Activated CD8-positive, alpha-beta memory T cell treated with anti-CD3 and anti-CD28 coated beads, Interleukin-2, amount 50 U/mL, for 1 hour (primary cell): ENCODE results near the gene KIR3DL3.
"Not testable (repeated sequence)": the region's sequence is repeated elsewhere in the genome, so short reads cannot be mapped to it uniquely, and the experiment has no call there.

Experiments used
- DNase-seq: peaks from one replicate; pipeline ENCODE4 v3.0.0-alpha.2; 2020; ENCODE audit errors: extremely low read depth

Gene KIR3DL3

DNA sequence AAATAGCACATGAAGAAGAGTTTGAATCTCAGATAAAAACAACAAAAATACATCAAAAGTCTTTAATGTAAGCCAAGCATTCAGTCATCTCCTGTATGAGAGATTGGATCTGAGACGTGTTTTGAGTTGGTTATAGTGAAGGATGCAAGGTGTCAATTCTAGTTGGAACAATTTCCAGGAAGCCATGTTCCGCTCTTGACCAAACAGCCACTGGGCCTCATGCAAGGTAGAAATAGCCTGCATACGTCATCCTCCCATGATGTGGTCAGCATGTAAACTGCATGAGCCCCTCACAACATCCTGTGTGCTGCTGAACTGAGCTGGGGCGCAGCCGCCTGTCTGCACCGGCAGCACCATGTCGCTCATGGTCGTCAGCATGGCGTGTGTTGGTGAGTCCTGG, at the start of gene KIR3DL3:
KIR3DL3 (plus strand) TSS at position 301 of the 400 bp plus-strand sequence; CDS start at position 356, 55 bp downstream.
- no peak for DNase-seq

DNA sequence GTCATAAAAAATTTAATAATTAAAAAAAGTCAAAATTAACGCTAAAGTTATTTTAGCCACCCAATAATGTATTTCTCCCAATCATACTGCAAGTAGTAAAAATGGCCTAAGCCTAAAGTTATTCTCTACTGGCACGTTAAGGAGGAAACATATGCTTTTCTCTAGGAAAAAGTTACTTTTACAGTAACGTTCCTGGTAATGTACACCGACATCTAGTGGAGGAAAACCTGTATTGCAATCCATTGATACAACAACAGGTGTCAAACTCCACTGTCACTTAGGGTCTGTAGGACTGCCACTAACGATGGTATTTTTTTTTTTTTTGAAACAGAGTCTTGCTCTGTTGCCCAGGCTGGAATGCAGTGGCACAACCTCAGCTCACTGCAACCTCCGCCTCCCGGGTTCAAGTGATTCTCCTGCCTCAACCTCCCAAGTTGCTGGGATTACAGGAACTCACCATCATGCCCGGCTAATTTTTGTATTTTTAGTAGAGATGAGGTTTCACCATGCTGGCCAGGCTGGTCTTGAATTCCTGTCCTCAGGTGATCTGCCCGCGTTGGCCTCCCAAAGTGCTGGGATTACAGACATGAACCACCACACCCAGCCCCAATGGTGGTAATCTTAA, 47.9 kb upstream of the KIR3DL3 start:
- DNase-seq = not testable (repeated sequence)

DNA sequence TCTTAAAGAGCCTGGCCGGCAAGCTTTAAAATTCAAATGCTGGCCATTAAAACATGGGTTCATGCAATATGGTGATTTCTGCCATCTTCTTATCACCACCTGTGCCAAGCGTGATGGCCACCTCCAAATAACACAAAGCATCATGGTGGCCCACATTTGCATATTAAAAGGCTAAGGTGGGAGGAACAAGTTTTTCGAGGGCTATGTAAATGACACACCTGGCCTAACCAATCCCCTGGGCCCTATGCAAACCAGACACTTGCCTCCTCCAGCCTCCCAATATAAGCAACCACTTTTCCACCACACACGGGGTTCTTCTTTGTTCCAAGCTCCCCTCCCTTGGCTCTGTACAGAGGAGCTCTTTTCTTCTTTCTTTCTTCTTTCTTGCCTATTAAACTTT, 47.0 kb upstream of the KIR3DL3 start:
- no peak for DNase-seq

DNA sequence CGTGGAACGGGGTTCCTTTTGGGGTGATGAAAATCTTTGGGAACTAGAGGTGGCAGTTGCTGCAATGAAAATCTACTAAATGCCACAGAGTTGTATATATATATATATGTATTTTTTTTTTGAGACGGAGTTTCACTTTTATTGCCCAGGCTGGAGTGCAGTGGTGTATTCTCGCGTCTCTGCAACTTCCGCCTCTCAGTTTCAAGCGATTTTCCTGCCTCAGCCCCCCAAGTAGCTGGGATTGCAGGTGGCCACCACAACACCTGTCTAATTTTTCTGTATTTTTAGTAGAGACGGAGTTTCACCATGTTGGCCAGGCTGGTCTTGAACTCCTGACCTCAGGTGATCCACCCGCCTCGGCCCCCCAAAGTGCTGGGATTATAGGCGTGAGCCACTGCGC, 42.6 kb upstream of the KIR3DL3 start:
- DNase-seq = not testable (repeated sequence)

DNA sequence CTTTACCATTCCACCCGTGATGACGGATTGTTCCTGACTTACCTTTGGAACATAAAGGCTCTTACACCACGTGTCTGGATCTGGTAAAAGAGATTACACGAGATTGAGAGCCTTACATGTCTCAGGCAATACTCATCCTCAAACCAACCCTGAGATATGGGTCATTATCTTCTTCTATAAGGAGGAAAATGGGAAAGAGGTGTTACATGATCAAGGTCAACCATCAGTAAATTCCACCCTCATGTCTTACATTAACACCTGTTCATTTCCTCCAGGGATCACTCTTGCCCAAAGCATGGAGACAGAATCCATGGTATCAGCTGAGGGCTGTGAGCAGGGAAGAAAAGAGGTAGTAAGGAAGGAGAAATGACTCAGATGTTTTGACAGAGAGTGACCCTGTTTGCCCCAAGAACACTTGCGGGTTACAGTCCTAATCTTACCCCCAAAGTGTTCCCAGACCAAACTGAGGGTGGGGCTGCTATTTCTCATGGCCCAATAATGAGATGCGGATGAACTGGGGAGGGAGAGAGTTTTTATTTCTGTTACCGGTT, 41.9 kb upstream of the KIR3DL3 start:
- no peak for DNase-seq

DNA sequence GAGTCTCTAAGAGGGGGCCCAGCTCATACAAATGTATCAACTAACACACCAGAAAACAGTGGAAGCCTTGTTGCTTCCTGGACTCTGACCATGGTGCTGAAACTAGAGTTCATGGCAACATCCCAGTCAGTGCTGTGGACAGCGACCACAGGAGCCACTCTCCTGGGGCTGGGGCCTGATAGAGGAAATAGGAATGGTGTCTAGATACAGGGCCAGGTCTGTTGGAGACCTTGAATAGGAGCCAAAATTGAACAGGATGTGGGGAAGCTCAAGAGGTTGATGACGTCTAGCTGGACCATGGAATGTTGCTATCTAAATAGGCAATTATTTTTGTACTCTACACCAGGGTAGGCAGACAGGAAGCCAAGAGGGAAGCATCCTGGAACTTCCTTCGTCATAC, 39.7 kb upstream of the KIR3DL3 start:
- no peak for DNase-seq

DNA sequence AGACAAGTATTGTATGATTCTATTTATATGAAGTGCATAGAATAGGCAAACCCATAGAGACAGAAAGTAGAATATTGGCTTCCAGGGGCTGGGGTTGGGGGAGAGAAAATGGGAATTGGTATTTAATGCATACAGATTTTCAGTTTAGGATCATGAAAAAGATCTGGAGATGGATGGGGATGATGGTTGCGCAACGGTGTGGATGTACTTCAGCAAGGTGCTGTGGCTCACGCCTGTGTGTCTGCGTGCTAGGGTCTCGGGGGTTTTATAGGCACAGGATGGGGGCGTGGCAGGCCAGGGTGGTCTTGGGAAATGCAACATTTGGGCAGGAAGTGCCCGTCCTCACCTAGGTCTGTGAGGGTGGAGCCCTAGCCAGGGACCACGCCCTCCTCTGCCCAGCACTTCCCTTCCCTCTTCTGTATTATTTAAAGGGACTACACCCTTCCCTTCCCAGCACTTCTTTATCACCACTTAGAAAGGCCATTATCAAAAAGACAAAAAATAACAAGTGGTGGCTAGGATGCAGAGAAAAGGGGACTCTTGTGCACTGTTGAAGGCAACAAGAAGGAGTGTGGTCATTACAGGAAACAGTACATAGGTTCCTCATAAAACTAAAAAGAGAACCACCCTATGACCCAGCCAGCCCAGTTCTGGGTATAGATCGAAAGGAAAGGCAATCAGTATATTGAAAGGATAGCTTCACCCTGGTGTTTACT, 32.5 kb upstream of the KIR3DL3 start:
- no peak for DNase-seq

DNA sequence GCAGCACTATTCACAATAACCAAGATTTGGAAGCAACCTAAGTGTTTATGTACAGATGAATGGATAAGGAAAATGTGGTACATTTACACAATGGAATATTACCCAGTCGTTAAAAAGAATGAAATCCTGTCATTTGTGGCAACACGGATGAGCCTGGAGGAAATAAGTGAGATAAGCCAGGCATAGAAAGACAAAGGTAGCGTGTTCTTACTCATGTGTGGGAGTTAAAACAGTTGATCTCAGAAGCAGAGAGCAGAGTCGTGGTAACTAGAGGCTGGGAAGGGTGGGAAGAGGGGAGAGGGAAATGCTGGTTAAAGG, 32.0 kb upstream of the KIR3DL3 start:
- DNase-seq = no peak

DNA sequence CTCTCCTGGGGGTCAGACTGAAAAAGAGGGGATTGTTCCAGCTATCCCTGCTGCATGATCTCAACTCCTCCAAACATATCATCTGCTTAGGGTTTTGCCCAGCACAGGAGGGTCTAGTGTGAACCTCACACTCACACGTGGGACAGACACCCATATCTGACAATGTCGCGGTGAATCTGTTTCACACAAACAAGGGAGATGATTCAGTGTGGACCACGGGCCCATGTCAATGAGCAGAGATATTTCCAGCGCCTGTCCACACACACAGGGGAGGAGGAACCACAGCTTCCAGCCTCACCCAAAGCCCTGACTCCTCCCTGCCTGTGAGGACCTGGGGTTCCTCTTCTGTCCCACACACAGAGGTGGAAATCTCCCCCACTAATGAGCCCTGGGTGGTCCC, 29.6 kb upstream of the KIR3DL3 start:
- no peak for DNase-seq

DNA sequence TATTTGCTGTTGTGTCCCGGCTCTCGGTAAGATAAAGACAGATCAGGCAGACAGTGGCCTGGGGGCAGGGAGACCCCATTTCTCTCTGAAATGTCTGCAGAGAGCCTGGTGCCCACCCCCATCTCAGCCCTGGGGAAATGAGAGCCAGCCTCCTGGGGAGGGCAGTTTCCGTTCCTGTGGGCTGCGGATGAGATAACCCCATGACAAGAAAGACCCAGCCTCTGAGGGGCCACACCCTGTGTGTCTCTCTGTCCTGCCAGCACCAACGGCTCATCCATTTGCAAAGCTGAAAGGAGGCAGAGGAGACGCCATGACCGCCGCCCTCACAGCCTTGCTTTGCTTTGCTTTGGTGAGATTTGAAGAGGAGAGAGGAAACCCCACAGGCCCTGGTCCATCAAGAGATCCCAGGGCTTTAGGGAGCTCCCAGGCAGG, 28.1 kb upstream of the KIR3DL3 start:
- no peak for DNase-seq

DNA sequence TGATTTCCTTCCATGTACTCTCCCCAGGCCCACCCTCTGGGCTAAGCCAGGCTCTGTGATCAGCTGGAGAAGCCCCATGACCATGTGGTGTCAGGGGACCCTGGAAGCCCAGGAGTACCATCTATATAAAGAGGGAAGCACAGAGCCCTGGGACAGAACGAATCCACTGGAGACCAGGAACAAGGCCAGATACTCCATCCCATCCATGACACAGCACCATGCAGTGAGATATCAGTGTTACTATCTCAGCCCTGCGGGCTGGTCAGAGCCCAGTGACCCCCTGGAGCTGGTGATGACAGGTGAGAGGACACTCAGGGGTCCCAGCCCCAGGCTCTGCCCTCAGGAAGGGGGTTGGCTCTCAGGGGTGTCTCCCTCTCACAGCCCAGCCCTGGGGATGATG, 27.5 kb upstream of the KIR3DL3 start:
- DNase-seq = no peak

DNA sequence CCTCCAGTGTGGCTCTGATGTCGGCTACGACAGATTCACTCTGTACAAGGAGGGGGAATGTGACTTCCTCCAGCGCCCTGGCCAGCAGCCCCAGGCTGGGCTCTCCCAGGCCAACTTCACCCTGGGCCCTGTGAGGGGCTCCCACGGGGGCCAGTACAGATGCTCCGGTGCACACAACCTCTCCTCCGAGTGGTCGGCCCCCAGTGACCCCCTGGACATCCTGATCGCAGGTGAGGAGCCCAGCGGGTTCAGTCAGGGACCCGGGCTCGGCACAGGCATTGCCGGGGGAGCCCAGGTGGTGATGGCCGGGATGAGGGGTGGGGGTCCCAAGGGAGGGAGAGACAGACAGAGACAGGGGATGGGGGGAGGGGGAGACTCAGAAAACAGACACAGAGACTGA, 26.5 kb upstream of the KIR3DL3 start:
- not testable (repeated sequence) for DNase-seq

DNA sequence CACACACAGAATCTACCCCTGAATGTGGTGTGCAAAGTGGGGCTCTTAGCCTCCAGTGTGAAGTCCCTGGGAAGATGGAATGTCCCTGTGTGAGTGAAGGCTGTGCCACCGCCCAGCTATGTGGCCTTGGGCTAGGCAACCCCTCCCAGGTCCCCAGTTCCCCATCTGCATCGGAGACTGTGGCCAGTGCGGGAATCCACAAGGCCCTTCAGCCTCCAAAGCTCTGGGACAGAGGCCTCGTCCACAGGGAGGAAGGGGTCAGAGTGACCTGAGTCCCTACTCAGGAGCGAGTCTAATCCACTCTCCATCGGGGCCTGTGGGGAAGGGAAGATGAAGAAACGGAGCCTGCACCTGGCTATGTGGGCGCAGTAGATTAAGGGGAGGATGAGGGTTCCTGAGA, 19.3 kb upstream of the KIR3DL3 start:
- no peak for DNase-seq

DNA sequence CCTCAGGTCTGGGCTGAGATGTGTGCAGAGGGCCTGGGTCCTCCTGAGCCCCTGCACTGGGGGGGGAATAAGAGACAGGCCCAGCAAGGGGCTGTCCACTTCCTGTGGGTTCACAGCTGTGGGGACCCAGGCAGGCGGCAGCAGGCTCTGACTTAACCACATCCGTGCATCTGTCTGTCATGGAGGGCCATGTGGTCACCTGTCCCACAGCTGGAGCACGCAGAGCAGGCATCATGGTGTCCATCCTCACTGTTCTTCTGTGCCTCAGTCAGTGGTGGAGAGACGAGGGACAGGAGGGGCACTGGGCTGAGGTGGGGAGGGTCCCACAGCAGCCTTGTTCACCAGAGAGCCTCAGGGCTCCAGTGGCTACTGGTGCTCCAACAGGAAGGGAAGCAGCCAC, 16.3 kb upstream of the KIR3DL3 start:
- no peak for DNase-seq

DNA sequence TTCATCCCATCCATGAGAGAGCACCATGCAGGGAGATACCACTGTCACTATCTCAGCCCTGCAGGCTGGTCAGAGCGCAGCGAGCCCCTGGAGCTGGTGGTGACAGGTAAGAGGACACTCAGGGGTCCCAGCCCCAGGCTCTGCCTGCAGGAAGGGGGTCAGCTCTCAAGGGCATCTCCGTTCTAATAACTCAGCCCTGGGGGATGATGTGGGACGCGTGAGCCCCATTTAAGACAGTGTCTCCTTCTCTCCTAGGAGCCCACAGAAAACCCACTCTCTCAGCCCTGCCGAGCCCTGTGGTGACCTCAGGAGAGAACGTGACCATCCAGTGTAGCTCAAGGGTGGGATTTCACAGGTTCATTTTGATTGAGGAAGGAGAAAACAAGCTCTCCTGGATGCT, 15.5 kb upstream of the KIR3DL3 start:
- no peak for DNase-seq

DNA sequence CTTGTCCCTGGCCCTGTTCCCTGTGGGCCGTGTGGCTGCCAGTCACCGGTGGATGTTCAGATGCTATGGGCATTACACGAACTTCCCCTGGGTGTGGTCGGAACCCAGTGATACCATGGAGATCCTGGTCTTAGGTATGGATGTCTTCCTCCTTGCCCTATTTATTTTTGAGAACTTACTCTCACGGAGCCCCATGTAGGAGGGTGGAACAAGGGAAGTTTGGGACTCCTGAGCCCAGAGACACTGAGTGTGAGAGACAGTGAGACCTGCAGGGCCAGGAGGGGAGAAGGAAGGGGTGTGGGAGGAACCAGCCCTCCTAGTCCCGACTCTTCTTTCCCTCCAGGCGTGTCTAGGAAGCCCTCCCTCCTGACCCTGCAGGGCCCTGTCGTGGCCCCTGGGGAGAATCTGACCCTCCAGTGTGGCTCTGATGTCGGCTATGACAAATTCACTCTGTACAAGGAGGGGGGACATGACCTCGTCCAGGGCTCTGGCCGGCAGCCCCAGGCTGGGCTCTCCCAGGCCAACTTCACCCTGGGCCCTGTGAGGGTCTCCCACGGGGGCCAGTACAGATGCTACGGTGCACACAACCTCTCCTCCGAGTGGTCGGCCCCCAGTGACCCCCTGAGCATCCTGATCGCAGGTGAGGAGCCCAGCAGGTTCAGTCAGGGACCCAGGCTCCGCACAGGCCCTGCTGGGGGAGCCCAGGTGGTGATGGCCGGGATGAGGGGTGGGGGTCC, 14.9 kb upstream of the KIR3DL3 start:
- DNase-seq = no peak

DNA sequence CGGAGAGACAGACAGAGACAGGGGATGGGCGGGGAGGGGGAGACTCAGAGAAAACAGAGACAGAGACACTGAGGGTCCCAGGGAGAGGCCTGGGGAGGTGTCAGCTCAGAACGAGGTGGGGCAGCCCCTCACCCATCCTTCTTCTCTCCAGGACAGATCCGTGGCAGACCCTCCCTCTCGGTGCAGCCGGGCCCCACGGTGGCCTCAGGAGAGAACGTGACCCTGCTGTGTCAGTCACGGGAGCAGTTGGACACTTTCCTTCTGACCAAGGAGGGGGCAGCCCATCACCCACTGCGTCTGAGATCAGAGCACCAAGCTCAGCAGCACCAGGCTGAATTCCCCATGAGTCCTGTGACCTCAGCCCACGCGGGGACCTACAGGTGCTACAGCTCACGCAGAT, 14.3 kb upstream of the KIR3DL3 start:
- not testable (repeated sequence) for DNase-seq

DNA sequence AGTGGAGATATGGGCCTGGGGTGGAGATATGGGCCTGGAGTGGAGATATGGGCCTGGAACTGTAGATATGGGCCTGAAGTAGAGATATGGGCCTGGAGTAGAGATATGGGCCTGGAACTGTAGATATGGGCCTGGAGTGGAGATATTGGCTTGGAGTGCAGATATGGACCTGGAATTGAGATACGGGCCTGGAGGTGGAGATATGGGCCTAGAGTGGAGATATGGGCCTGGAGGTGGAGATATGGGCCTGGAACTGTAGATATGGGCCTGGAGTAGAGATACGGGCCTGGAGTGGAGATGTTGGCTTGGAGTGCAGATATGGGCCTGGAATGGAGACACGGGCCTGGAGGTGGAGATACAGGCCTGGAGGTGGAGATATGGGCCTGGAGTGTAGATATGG, 402 bp downstream of the KIR3DL3 start:
- DNase-seq = no peak

DNA sequence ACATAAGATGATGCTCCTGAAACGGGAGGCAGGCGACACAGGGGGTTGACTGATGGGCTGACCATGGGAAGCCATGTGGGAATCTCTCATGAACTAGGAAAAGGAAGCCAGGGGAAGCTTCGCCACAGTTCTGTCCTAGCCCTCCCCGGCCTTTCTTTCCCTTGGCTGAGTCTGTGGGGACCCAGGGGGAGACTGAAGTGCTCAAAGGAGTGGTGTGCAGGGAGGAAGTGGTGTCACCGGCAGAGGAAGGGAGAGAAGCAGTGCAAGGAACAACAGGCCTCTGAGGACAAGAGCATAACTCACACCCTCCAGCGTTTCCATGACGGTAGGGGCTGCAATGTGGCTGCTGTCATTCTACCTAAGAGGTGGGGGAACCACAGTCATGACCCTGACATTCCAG, 1.1 kb downstream of the KIR3DL3 start:
- no peak for DNase-seq

DNA sequence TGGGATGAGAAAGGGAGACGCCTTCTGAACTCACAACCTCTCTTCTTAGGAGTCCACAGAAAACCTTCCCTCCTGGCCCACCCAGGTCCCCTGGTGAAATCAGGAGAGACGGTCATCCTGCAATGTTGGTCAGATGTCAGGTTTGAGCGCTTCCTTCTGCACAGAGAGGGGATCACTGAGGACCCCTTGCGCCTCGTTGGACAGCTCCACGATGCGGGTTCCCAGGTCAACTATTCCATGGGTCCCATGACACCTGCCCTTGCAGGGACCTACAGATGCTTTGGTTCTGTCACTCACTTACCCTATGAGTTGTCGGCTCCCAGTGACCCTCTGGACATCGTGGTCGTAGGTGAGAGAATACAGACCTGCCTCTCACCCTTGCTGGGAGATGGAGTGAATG, 3.3 kb downstream of the KIR3DL3 start:
- no peak for DNase-seq

DNA sequence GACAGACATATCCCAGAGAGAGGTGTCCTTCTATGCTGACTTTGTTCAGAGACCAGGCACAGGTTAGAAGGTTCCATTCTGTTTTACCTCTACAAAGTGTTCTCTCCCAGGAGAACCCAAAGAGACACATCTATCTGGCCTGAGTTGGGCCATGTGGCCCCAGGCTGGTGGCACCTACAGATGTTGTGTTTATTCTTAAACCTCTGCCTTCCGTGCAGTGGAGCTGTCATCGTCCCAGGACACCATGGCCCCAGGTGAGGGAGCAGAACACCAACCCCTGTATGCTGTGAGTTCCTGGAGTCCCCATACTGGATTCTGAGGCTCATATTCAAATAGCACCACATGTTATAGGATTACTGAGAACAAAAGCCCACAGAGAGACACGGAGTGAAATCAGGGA, 3.9 kb downstream of the KIR3DL3 start:
- no peak for DNase-seq

DNA sequence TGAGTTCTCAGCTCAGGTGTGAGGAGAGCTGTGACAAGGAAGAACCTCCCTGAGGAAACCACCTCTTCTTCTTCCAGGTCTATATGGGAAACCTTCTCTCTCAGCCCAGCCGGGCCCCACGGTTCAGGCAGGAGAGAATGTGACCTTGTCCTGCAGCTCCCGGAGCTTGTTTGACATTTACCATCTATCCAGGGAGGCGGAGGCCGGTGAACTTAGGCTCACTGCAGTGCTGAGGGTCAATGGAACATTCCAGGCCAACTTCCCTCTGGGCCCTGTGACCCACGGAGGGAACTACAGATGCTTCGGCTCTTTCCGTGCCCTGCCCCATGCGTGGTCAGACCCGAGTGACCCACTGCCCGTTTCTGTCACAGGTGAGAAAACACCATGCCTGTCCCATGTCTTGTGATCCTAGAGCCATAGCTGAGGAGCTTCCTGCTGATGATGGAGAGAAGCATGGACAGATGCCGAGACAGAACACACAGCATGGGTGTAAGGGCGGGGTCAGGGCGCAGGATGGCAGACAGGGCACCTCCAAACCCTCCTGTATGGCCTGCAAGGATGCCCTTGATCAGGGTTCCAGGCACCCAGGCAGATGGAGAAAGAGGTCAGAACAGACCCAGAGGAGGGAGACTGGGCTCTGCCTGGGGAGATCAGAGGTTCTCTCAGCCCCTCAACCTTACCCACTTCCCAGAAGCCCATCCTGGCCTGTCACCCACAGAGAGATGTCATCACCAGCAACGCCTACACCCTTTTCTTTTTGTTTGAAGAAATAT, 5.4 kb downstream of the KIR3DL3 start:
- DNase-seq = no peak
